Esophagus muscularis mucosa (tissue), 4 donors: ENCODE results near the gene OSGEP. TPM values are rescaled to one million over a fixed set of nuclear protein-coding genes. Genes with fewer than 3 reads are reported as not detected.

Experiments used
- DNase-seq: peaks from one replicate; pipeline ENCODE4 v3.0.0-alpha.2; 2017; ENCODE audit errors: extremely low spot score
- H3K27ac ChIP-seq, 4 donors: fragments of 200-600 bp; sonication (generic); replicated peaks in 1 of 4; 1 replicate in 3 of 4; 2 replicates in 1 of 4; pipeline ENCODE4 v1.5.1; 2016 to 2019; ENCODE audit warnings: mild to moderate bottlenecking in 1 of 4
- H3K27me3 ChIP-seq, 4 donors: fragments of 200-600 bp; sonication (generic); one replicate each; pipeline versions ENCODE4 v1.5.1 to v1.6.0; 2016 to 2019
- H3K36me3 ChIP-seq, 4 donors: fragments of 200-600 bp; sonication (generic); one replicate each; pipeline ENCODE4 v1.5.1; 2016 to 2019
- H3K4me1 ChIP-seq, 4 donors: fragments of 200-600 bp; sonication (generic); one replicate each; pipeline ENCODE4 v1.5.1; 2016 to 2019
- H3K4me3 ChIP-seq, 4 donors: fragments of 200-600 bp; sonication (generic); 1 replicate in 2 of 4; 2 replicates in 2 of 4; pipeline ENCODE4 v1.5.1; 2016 to 2019; ENCODE audit warnings: mild to moderate bottlenecking in 4 of 4, moderate library complexity in 1 of 4
- H3K9me3 ChIP-seq, 4 donors: fragments of 200-600 bp; sonication (generic); 1 replicate in 3 of 4; 2 replicates in 1 of 4; pipeline ENCODE4 v1.5.1; 2016 to 2019
- EP300 ChIP-seq: sonication (generic); formaldehyde crosslinking; IDR thresholded peaks from one replicate; pipeline ENCODE4 v1.6.1; 2017; ENCODE audit warnings: antibody characterized with exemption
- POLR2A ChIP-seq: fragments of 450-650 bp; IDR thresholded peaks from one replicate; pipeline ENCODE4 v1.6.1; 2017; ENCODE audit warnings: antibody characterized with exemption, moderate library complexity, mild to moderate bottlenecking, low read depth
- POLR2AphosphoS5 ChIP-seq, 2 donors: sonication (generic); formaldehyde crosslinking; IDR thresholded peaks; one replicate each; pipeline ENCODE4 v1.6.1; 2017; ENCODE audit warnings: antibody characterized with exemption in 2 of 2
- WGBS: methylation state at CpG from one replicate; pipeline ENCODE4 v1.1.5; 2018; 5-methylcytosine and 5-hydroxymethylcytosine counted together
- intact Hi-C: fragments of 100-400 bp; cut with DNase I; formaldehyde crosslinking; loops from one replicate; pipeline ENCODE4 v1.15.1; 2023
- total RNA-seq, 4 donors: library from RNA; depleted of rRNA; stranded (reverse); fragments of >200 nt; gene quantifications; one replicate each; pipeline versions ENCODE4 v1.1.0 to v1.2.1, GENCODE V29; 2016
- TF ChIP-seq, protein P1 (sequence below), 3 experiments: fragments of 200-600 bp in 2 of 3; fragments of 450-650 bp in 1 of 3; sonication (generic) in 2 of 3; IDR thresholded peaks; one replicate each; pipeline ENCODE4 v1.5.1; 2017 to 2019; ENCODE audit warnings: antibody characterized with exemption in 3 of 3, mild to moderate bottlenecking in 2 of 3, moderate library complexity in 1 of 3

OSGEP gene
- total RNA-seq: 10 to 100 TPM; 23.5 to 36.8 (median 24.8) TPM

DNA sequence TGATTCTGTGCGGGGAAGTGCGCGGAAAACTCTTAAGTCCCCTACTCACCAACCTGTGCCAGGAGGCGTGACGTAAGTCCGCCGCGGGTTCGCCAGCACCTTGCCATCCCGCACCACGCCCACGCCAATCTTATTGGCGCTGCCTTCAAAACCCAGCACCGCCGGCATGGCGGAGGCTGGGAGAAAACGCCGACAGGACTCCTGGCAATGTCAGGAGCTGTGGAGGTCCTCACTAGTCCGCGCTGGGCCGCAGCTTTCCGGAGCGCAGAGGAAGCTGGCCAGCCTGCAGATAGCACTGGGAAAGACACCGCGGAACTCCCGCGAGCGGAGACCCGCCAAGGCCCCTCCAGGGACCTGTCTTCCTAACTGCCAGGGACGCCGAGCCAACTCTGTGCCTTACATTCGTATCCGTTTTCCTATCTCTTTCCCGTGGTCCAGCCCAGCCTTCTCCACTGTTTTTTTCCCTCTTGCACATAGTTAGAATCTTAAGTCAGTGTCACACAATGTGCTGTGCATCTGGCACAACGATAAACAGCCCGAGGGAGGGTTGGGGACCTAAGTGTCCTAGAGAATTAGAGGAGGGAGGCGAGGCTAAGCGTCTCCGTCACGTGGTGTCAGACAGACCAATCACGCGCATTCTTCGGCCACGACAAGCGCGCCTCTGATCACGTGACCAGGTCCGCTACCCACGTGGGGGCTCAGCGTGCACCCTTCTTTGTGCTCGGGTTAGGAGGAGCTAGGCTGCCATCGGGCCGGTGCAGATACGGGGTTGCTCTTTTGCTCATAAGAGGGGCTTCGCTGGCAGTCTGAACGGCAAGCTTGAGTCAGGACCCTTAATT, at the start of gene OSGEP, which contains the start of gene APEX1:
OSGEP (minus strand) TSS at position 297 of the 839 bp plus-strand sequence; CDS start at position 168, 129 bp downstream.
APEX1 (plus strand) TSS at position 711 of the 839 bp plus-strand sequence. CDS start 420 bp downstream, outside the sequence.
- intact Hi-C loops: loop anchor here (5.0 kb wide), 2 partner anchors 37 to 112 kb away; partner anchors contain the start of gene PARP2
- Histone ChIP-seq H3K36me3 (peaks cover 39 to 68% (median 61%) of the 10 kb centered on the region in 4 donors), H3K4me3 (peak within 1 kb of the TSS; percentile 82 to 87 (median 84)), H3K27ac (peak within 1 kb of the TSS; percentile 88 to 97 (median 94)), H3K27me3 (no peaks in the 10 kb centered on the region), H3K9me3 (no peaks in the 10 kb centered on the region), H3K4me1 (peaks cover 32 to 54% (median 46%) of the 10 kb centered on the region in 4 donors)
- TF ChIP-seq, protein P1, sequence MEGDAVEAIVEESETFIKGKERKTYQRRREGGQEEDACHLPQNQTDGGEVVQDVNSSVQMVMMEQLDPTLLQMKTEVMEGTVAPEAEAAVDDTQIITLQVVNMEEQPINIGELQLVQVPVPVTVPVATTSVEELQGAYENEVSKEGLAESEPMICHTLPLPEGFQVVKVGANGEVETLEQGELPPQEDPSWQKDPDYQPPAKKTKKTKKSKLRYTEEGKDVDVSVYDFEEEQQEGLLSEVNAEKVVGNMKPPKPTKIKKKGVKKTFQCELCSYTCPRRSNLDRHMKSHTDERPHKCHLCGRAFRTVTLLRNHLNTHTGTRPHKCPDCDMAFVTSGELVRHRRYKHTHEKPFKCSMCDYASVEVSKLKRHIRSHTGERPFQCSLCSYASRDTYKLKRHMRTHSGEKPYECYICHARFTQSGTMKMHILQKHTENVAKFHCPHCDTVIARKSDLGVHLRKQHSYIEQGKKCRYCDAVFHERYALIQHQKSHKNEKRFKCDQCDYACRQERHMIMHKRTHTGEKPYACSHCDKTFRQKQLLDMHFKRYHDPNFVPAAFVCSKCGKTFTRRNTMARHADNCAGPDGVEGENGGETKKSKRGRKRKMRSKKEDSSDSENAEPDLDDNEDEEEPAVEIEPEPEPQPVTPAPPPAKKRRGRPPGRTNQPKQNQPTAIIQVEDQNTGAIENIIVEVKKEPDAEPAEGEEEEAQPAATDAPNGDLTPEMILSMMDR (IDR thresholded peaks at IDR 0.05): no peak
- TF ChIP-seq EP300 (peak; percentile 12), POLR2A (no peak), POLR2AphosphoS5 (IDR thresholded peaks at IDR 0.05) (peak; percentile 95 to 98)
- DNase-seq: peak; percentile 100
- WGBS: 0% methylated on average over 32 of the region's 56 CpGs

DNA sequence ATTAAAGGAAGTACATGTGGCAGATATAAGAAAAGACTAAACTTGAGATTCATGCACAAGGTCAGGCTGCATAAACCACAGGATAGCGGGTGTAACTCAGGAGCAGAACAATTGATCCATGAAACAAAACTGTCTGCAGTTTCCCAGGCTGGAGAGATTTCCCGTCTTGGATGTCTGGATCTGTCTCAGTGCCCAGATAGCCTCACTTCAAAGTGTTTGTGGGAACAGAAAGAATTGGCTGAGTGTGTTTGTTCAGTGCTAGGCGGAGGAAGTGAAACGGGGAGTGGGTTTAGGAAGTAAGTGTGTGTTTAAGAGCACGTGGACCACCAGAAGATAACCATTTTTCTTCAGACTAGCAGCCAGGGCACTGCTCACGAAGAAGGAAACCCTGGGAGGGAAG, 49.3 kb upstream of the OSGEP start:
- no peak for DNase-seq
- H3K9me3 ChIP-seq: no peaks in the 10 kb centered on the region
- H3K36me3 ChIP-seq: no peaks in the 10 kb centered on the region
- H3K27me3 ChIP-seq: no peaks in the 10 kb centered on the region
- TF ChIP-seq, protein P1 (IDR thresholded peaks at IDR 0.05): no peak
- TF ChIP-seq POLR2AphosphoS5 (IDR thresholded peaks at IDR 0.05): no peak
- TF ChIP-seq EP300: no peak
- no peak for TF ChIP-seq POLR2A
- H3K27ac ChIP-seq: no peak overlapping the region
- intact Hi-C loops: no loop called here
- H3K4me1 ChIP-seq: no peaks in the 10 kb centered on the region
- H3K4me3 ChIP-seq: no peak overlapping the region
- whole genome bisulfite sequencing: 63% methylated on average over 6 of the region's 6 CpGs

DNA sequence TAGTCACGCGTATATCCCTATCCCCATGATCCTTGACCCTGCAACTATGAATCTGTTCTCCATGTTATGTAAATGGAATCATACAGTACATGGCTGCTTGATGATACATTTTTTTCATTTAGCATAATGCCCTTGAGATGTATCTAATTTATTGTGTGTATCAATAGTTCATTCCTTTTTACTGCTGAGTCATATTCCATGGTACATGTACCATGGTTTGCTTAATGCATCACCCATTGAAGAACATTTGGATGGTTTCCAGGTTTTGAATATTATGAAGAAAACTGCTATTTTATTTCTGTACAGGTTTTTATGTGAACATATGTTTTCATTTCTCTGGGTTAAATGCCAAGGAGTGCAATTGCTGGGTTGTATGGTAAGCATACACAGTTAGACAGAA, 46.7 kb upstream of the OSGEP start:
- Histone ChIP-seq H3K27ac (no peak overlapping the region), H3K4me1 (no peaks in the 10 kb centered on the region), H3K9me3 (no peaks in the 10 kb centered on the region), H3K36me3 (no peaks in the 10 kb centered on the region), H3K4me3 (no peak overlapping the region), H3K27me3 (no peaks in the 10 kb centered on the region)
- DNase-seq: no peak
- intact Hi-C loops: no loop called here
- WGBS: 96% methylated on average over 2 of the region's 2 CpGs
- TF ChIP-seq, protein P1 (IDR thresholded peaks at IDR 0.05): no peak
- TF ChIP-seq EP300 (no peak), POLR2A (no peak), POLR2AphosphoS5 (IDR thresholded peaks at IDR 0.05) (no peak)

DNA sequence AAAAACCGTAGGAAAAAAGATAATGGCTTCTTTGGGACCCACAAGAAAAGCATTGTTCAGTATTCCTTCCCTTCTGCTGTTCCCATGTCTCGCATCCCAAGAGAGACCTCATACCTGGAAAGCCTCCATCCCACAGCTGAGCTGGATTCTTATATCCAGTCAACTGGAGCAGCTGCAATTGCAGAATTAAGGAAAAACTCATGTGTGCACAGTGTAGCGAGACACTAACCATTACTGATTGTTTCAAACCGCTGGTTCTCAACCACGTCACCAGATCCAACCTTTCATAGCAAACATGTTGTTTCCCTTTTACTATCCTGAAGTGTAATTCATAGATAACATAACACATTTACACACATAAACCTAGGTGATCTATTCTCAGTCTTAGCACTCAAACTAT, 45.3 kb upstream of the OSGEP start:
- Histone ChIP-seq H3K27ac (no peak overlapping the region), H3K36me3 (no peaks in the 10 kb centered on the region), H3K4me1 (no peaks in the 10 kb centered on the region), H3K4me3 (no peak overlapping the region), H3K27me3 (no peaks in the 10 kb centered on the region), H3K9me3 (no peaks in the 10 kb centered on the region)
- WGBS: 88% methylated on average over 5 of the region's 5 CpGs
- intact Hi-C loops: no loop called here
- DNase-seq: no peak
- no peak for TF ChIP-seq POLR2AphosphoS5 (IDR thresholded peaks at IDR 0.05)
- no peak for TF ChIP-seq POLR2A
- TF ChIP-seq, protein P1 (IDR thresholded peaks at IDR 0.05): no peak
- TF ChIP-seq EP300: no peak
